CD4-positive, alpha-beta T cell (primary cell): ENCODE data around the gene DYNLRB1. TPM values are rescaled to one million over a fixed set of nuclear protein-coding genes. Genes with fewer than 3 reads are reported as not detected.

Source experiments
- ATAC-seq: fragments of 200-7000 bp; cut with Tn5 transposase; one replicate; pipeline ENCODE4 v1.10.0; 2022; ENCODE audit warnings: mild to moderate bottlenecking; ENCODE audit not compliant: poor library complexity
- CTCF ChIA-PET: fragments of 350-600 bp; sonication (Branson Sonifier 250); formaldehyde crosslinking; loops from one replicate; lab custom pipeline; 2021; ENCODE audit warnings: antibody characterized with exemption, inconsistent platforms; lab: Charles Lee
- POLR2A ChIA-PET: fragments of 350-600 bp; sonication (Branson Sonifier 250); formaldehyde crosslinking; loops from one replicate; lab custom pipeline; 2021; ENCODE audit warnings: antibody characterized with exemption, inconsistent platforms; lab: Charles Lee
- DNase-seq, 14 experiments: peaks; one replicate each; pipeline ENCODE4 v3.0.0-alpha.2; 2013 to 2020; ENCODE audit warnings: mixed read lengths in 2 of 14
- H3K27ac ChIP-seq, 2 donors: one replicate each; pipeline versions ENCODE4 v1.5.1 to v1.7.0; 2013; ENCODE audit warnings: low read length in 2 of 2, low read depth in 1 of 2, mild to moderate bottlenecking in 1 of 2
- H3K27me3 ChIP-seq, 2 experiments: 1 replicate in 1 of 2; 2 replicates in 1 of 2; pipeline versions ENCODE4 v1.6.1 to v1.7.0; 2013; ENCODE audit warnings: low read length in 2 of 2, control low read depth in 1 of 2, mild to moderate bottlenecking in 1 of 2, moderate library complexity in 1 of 2; ENCODE audit not compliant: insufficient read depth in 2 of 2, control insufficient read depth in 1 of 2
- H3K36me3 ChIP-seq: one replicate; pipeline ENCODE4 v1.6.1; 2013; ENCODE audit warnings: low read length, control low read depth; ENCODE audit not compliant: insufficient read depth
- H3K4me1 ChIP-seq: one replicate; pipeline ENCODE4 v1.6.1; 2013; ENCODE audit warnings: low read length, control low read depth; ENCODE audit not compliant: insufficient read depth
- H3K4me3 ChIP-seq: one replicate; pipeline ENCODE4 v1.5.1; 2013; ENCODE audit warnings: mild to moderate bottlenecking, low read length, moderate library complexity
- H3K9me3 ChIP-seq, 2 experiments: 1 replicate in 1 of 2; 2 replicates in 1 of 2; pipeline versions ENCODE4 v1.6.1 to v1.7.0; 2013; ENCODE audit warnings: low read length in 2 of 2, mild to moderate bottlenecking in 2 of 2, control low read depth in 1 of 2, moderate library complexity in 1 of 2; ENCODE audit not compliant: control insufficient read depth in 1 of 2, insufficient read depth in 1 of 2
- H3K27ac Mint-ChIP-seq: one replicate; pipeline ENCODE4 v1.8.0; 2020; ENCODE audit warnings: mixed read lengths
- H3K27me3 Mint-ChIP-seq: one replicate; pipeline ENCODE4 v1.8.0; 2021; ENCODE audit warnings: mixed read lengths
- H3K36me3 Mint-ChIP-seq: one replicate; pipeline ENCODE4 v1.8.0; 2021; ENCODE audit warnings: low read depth, mixed read lengths
- H3K4me1 Mint-ChIP-seq: one replicate; pipeline ENCODE4 v1.8.0; 2021; ENCODE audit warnings: low read depth, mixed read lengths
- H3K4me3 Mint-ChIP-seq: one replicate; pipeline ENCODE4 v1.8.0; 2020; ENCODE audit warnings: mild to moderate bottlenecking, mixed read lengths
- H3K9me3 Mint-ChIP-seq: one replicate; pipeline ENCODE4 v1.8.0; 2020; ENCODE audit warnings: mixed read lengths
- intact Hi-C, 2 experiments: fragments of 100-400 bp; cut with DNase I in 1 of 2; cut with micrococcal nuclease in 1 of 2; formaldehyde crosslinking; loops; one replicate each; pipeline versions ENCODE4 v1.15.1 to v1.9.0; 2023 to 2025; cut with DNase I, micrococcal nuclease
- total RNA-seq, 174 experiments: library from RNA in 2 of 174; stranded (reverse) in 2 of 174; gene quantifications; one replicate each; pipeline ENCODE4 v1.2.3 and lab custom pipeline; 2021 to 2026
- TF ChIP-seq, protein P1 (sequence below): fragments of 200-600 bp; IDR thresholded peaks from one replicate; pipeline ENCODE4 v1.8.0; 2022; ENCODE audit warnings: antibody characterized with exemption, mild to moderate bottlenecking

DYNLRB1 gene
- total RNA-seq, 2 experiments from 2014 or later: 38.3 to 40.3 TPM

DNA sequence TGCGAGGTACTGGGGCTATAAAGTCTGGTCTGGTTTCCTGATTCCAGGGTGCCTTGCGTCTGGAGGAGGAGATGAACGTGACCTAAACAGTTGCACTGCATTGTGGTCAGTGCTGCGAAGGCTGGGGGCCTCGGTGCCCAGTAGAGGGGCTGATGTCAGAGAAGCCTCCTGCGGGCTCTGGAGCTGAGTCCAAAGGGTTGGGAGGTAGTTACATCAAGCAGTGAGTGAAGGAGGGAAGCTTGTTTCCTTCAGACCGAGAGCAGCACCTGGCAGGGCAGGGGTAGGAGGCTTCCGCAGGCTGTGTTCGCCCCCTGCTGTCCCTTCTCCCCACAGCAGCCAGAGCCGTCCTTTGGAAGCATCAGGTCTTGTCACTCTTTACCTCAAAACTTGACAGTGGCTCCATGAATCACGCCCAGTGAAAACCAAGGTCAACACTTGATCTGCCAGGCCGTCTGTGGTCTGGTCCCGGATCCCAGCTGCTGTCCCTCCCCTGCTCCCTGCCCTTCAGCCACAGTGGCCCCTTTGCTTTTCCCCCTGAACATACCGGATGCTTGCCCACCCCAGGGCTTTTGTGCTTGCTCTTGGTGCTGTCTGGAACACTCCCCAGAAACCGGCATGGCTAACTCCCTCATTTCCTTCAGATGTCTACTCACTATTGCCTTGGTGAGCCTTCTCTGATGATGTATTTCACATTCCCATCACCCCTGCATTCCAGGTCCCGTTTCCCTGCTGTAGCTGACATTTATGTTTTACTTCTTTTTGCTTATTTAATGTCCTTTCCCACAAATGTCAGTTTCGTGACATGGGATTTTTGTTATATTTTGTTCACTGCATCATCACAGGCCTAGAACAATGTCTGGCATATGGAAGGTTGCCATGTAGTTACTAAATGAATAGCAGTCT, 7.0 kb downstream of the DYNLRB1 start:
- Mint-ChIP-seq H3K4me1 (peaks cover 59% of the 10 kb centered on the region), H3K4me3 (no peak overlapping the region), H3K36me3 (peaks cover 60% of the 10 kb centered on the region), H3K9me3 (no peaks in the 10 kb centered on the region), H3K27ac (peak overlapping the region; percentile 12), H3K27me3 (no peaks in the 10 kb centered on the region)
- TF ChIP-seq, protein P1, sequence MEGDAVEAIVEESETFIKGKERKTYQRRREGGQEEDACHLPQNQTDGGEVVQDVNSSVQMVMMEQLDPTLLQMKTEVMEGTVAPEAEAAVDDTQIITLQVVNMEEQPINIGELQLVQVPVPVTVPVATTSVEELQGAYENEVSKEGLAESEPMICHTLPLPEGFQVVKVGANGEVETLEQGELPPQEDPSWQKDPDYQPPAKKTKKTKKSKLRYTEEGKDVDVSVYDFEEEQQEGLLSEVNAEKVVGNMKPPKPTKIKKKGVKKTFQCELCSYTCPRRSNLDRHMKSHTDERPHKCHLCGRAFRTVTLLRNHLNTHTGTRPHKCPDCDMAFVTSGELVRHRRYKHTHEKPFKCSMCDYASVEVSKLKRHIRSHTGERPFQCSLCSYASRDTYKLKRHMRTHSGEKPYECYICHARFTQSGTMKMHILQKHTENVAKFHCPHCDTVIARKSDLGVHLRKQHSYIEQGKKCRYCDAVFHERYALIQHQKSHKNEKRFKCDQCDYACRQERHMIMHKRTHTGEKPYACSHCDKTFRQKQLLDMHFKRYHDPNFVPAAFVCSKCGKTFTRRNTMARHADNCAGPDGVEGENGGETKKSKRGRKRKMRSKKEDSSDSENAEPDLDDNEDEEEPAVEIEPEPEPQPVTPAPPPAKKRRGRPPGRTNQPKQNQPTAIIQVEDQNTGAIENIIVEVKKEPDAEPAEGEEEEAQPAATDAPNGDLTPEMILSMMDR: peak; percentile 52
- intact Hi-C loops: loop anchor here (1.0 to 5.0 kb wide), 3 partner anchors 66 to 211 kb away; no protein-coding TSS in a partner anchor
- DNase-seq (peak; percentile 26 to 73 (median 44)), ATAC-seq (peak; percentile 95)
- Histone ChIP-seq H3K4me3 (no peak overlapping the region), H3K9me3 (no peaks in the 10 kb centered on the region), H3K27me3 (no peaks in the 10 kb centered on the region), H3K36me3 (peaks cover 35% of the 10 kb centered on the region), H3K4me1 (peaks cover 22% of the 10 kb centered on the region), H3K27ac (no peak overlapping the region)
- ChIA-PET CTCF (interaction anchor here (1.2 to 4.6 kb wide), 4 partner anchors 9 to 211 kb away, joined by 4 to 38 read pairs (median 4); no protein-coding TSS in a partner anchor), POLR2A (interaction anchor here (0.6 to 1.0 kb wide), 2 partner anchors 211 to 1604 kb away, joined by 3 to 4 read pairs; no protein-coding TSS in a partner anchor)

- Mint-ChIP-seq H3K4me1 (peaks cover 49% of the 10 kb centered on the region), H3K9me3 (no peaks in the 10 kb centered on the region), H3K27ac (no peak overlapping the region), H3K4me3 (no peak overlapping the region), H3K27me3 (no peaks in the 10 kb centered on the region), H3K36me3 (peaks cover 70% of the 10 kb centered on the region)
- TF ChIP-seq, protein P1: no peak
- ATAC-seq (no peak), DNase-seq (no peak)
- Histone ChIP-seq H3K4me1 (peaks cover 12% of the 10 kb centered on the region), H3K27me3 (no peaks in the 10 kb centered on the region), H3K36me3 (peaks cover 41% of the 10 kb centered on the region), H3K9me3 (no peaks in the 10 kb centered on the region), H3K27ac (no peak overlapping the region), H3K4me3 (no peak overlapping the region)
- intact Hi-C loops: loop anchor here in 1 of 2 experiments (5.0 kb wide), 1 partner anchor 67 kb away; no protein-coding TSS in a partner anchor
- POLR2A ChIA-PET: no interaction called here
- CTCF ChIA-PET: interaction anchor here (0.6 to 4.6 kb wide), 5 partner anchors 9 to 616 kb away, joined by 3 to 38 read pairs (median 3); partner anchors contain the start of gene AHCY
Measured at GRCh38 chr20:34524426-34524825, 8.2 kb downstream of the DYNLRB1 start.

DNA sequence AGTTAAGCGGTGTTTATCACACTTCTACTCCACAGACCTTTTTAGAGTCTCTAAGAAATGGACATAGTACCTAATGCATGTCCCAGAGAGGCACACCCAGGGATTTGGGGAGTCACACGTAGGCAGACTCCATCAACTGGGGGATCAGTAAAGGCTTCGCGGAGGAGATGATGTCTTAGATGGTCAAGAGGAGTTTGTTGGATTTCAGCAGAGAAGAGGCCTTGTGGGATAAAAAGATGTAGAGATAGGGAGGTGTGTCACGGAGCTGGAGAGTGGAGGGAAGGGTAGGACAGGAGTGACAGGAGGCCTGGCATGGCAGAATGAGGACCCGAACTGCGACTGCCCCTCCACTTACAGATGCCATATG, 9.1 kb downstream of the DYNLRB1 start:
- Mint-ChIP-seq H3K27ac (no peak overlapping the region), H3K4me3 (no peak overlapping the region), H3K36me3 (peaks cover 69% of the 10 kb centered on the region), H3K27me3 (no peaks in the 10 kb centered on the region), H3K9me3 (no peaks in the 10 kb centered on the region), H3K4me1 (peaks cover 40% of the 10 kb centered on the region)
- intact Hi-C loops: no loop called here
- DNase-seq (no peak), ATAC-seq (no peak)
- no peak overlapping the region for H3K27ac ChIP-seq
- no peaks in the 10 kb centered on the region for H3K9me3 ChIP-seq
- peaks cover 18% of the 10 kb centered on the region for H3K4me1 ChIP-seq
- ChIA-PET POLR2A (no interaction called here), CTCF (interaction anchor here (4.6 kb wide), 1 partner anchor 213 kb away, joined by 38 read pairs; no protein-coding TSS in a partner anchor)
- no peak overlapping the region for H3K4me3 ChIP-seq
- H3K36me3 ChIP-seq: peaks cover 44% of the 10 kb centered on the region
- TF ChIP-seq, protein P1: no peak
- H3K27me3 ChIP-seq: no peaks in the 10 kb centered on the region
